CD4-positive, alpha-beta T cell treated with Interleukin-17A for 4 hours (primary cell): ENCODE data around the gene TDRD1.

Experiments used
- DNase-seq: peaks from one replicate; pipeline ENCODE4 v3.0.0-alpha.2; 2020; ENCODE audit warnings: mixed read lengths

The TDRD1 gene

DNA sequence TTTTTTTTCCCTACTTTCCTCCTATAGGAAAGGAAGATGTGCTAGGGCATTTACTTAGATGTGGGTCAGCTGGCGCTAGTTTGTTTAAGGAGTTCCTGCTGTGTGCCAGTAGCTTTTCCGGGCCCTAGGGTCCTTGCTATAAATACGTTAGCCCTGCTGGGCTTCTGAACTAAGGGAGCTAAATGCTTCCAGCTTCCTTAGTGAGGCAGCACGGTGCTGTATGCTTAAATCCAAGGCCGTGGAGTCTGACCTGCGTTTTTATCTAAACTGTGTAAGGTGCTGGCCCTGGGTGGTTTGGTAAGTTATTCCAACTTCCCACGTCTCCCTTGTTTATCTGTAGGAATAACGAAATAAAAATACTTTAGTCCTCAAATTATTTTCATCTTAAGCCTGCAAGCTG, 594 bp downstream of the TDRD1 start:
- DNase-seq, result no peak

DNA sequence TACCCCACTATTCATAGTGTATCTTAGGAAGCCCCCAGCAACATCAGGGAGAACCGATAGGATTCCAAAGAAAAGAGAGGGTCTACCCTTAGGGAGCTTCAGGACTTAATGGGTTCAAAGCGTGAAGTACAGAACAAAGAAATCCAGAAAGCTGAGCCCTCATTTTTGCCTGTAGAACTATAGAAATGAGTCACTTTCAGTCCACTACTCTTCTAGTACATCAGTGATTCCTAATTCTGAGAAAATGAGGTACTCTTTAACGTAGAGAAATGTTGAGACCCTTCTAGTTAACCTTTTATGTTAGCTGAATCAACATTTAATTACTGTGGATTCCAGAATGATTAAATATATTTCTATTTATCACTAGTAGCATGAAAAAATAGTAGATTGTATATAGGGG, 1.8 kb downstream of the TDRD1 start:
- DNase-seq, result no peak

DNA sequence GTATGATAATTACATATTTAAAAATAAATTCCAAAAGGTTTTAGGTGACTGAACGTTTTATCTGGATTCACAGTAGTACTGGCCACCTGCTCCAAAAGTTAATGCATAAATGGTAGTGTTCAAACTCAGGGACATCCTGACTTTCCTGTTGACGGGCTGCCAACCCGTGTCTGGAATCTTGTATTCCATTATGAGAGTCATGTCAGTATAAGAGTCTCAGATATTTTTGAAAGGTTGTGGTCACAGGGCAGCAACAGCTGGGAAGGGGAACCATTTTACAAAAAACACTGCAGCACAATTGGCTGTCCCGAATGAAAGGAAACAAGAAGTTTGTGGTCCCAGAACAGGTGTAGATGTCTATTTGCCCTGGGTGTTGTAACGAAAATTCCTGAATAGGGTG, 2.8 kb downstream of the TDRD1 start:
- no peak for DNase-seq

DNA sequence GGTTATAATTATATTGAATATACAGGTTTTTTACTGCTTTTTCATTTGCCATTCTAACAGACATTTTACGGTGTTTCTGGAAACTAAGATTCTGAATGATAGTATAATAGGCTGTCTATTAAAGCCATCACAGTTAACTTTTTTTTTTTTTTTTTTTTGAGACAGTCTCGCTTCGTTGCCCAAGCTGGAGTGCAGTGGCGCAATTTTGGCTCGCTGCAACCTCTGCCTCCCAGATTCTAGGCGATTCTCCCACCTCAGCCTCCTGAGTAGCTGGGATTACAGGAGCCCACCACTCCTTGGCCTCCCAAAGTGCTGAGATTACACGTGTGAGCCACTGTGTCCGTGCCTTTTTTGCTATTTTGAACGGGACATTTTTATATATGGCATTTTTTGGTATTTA, 4.4 kb downstream of the TDRD1 start:
- no peak for DNase-seq

DNA sequence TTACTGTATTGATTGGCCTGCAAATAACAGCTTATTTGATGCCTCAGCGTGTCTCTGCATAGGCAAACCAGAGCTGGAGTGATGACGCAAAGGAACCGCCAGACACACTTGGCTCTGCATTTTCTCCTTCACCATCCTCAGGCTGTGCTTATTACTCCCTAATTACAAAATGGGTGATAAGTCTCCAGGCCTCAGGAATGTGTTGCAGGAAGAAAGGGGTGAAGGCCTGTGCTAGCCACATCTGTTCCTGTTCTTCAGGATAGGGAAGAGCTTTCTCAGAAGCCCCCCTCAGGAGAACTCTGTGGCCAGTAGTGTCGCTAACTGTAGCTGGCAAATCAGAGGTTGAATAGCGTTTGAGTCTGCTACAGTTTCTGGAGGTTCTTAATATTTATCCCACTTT, 5.1 kb downstream of the TDRD1 start:
- no peak for DNase-seq

DNA sequence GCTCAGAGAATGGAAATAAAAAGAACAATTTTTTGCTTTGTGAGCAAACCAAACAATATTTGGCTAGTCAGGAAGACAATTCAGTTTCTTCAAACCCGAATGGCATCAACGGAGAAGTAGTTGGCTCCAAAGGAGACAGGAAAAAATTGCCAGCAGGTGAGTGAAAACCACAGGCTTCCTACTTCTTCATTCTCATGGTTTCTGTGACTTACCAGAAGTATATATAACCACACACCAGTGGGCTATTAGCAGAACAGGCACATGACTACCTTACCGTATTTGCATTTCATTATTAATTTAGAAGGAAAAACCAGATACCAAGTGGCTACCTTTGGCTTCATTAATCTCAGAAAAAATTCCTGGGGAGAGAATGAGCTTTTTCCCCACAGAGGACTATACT, 8.8 kb downstream of the TDRD1 start:
- DNase-seq, result no peak

DNA sequence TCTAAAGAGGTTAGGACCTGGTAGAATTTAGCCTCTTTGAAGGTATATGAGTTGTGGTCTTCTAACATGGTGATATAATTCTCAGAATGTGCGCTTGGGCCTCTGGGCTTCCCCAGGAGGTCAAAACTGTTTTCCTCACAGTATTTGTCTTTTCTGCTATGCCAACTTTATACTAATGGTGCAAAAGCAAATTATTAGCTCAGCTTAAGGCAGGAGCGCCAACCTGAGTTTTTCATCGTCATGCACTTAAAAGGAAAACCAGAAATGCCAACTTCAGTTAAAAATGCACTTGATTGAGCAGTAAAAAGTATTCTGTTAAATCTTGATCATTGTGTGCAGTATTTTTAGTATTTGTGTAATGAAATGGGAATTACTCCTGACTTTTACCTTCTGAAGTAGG, 9.7 kb downstream of the TDRD1 start:
- no peak for DNase-seq

DNA sequence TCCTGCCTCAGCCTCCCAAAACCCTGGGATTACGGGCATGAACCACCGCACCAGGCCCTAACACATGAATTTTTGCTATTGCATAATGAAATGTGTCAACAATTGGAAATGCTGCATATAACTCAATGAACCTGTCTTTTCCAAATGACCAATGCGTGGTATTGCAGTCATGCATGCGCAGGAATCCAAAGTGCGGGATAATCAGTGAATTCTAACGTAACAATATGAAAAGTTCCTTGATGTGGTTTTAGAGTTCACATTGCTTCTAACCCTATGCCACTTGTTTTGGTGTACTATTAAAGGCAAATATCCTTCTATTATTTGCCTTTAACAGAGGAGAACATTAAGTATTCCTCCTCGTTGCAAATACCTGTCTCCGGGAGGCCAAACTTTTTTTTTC, 10.5 kb downstream of the TDRD1 start:
- no peak for DNase-seq

DNA sequence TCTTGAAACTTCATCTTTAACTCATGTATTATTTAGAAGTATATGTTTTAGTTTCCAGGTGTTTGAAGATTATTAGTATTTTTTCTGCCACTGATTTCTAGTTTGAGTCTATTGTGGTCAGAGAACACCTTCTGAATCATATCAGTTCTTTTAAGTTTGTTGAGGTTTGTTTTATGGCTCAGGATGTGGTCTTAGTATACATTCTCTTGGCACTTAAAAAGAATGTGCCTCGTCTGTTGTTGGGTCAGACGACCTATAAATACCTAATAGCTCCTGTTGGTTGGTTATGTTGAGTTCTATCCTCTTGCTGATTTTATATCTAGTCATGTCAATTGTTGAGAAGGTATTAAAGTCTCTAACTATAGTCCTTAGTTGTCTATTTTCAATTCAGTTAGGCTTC, 15.9 kb downstream of the TDRD1 start:
- DNase-seq, result no peak

DNA sequence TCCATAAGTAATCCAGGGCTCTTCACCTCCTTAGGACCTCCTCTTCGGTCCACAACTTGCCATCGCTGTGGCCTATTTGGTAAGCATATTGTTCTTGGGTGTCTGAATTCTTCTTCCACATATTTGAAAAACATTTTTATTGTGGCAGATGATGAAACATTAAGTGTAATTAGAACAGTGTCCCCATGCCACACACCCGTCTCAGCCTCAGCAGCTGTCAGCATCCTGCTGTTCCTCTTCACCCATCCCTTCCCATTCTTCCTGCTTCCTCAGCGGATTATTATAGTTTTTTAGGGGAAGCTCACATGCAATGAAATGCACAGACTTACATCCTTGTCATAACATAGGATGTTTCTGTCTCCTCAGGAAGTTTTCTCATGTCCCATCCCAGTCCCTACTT, 20.1 kb downstream of the TDRD1 start:
- no peak for DNase-seq

DNA sequence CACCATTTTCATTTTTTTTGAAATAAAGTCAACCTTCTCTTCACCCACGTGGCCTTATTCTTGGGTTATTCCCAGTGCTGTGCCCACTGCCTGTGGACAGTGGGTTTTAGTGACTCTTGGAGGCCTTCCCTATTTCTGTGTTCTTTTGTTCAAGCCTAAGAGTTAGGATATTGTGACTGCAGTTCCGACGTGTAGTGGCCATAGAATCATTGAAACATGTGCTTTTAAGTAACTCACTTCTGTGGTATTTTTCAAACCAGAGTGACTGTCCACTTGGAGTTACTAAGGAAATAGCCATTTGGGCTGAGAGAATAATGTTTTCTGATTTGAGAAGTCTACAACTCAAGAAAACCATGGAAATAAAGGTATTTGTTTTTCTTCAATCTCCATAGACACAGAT, 23.7 kb downstream of the TDRD1 start:
- no peak for DNase-seq

DNA sequence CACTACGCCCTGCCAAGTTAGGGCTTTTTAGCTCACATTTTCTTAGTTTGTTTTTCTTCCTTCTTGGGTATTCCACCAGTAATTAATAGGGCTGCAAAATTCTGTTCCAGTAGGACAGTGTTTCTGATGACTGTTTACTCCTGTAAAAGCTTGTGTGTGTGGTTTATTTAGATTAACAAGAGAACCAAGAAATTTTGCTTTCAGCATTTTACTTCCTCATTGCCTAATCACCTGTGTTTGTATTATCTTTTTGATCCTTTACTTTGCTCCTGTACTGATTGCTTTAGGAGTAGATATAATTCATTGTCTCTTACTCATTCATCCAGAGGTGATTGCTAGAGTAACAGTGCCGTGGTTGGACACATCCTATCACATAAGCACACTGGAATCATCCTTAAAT, 27.7 kb downstream of the TDRD1 start:
- DNase-seq, result no peak

DNA sequence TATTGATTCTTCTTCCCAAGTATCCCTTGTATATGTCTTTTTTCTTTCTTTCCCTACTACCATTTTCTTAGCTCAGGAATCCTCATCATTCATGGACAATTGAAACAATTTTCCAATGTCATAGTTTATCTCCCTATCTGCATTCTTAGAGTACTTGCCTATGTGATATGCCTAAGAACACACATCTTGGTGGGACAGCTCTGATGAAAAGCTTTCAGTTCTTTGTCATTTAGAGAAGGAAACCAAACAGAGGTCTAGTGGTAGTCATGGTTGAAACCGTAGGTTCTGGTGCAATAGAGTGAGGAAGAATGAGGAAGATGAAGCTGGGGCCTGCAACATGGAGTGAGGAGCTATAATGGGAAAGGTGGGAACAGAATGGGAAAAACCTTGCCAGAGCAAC, 28.2 kb downstream of the TDRD1 start:
- no peak for DNase-seq

DNA sequence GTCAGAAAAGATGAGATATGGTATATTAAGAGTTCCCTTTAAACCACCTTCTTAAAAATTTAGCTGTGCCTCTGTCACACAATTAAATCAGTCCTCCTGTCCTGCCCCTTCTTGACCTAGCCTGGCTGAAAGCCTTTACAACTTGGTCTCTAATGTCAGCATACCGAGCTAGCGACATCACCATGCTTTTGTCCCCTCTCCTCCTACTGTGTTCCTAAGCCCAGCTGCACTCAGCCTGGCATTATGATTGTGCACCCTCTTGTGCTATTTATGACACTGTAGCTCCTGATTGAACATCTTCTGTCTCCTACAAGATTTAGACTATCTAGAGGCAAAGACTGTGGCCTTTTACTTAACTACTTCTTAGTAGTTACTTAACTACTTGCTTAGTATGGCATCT, 29.2 kb downstream of the TDRD1 start:
- DNase-seq, result no peak

DNA sequence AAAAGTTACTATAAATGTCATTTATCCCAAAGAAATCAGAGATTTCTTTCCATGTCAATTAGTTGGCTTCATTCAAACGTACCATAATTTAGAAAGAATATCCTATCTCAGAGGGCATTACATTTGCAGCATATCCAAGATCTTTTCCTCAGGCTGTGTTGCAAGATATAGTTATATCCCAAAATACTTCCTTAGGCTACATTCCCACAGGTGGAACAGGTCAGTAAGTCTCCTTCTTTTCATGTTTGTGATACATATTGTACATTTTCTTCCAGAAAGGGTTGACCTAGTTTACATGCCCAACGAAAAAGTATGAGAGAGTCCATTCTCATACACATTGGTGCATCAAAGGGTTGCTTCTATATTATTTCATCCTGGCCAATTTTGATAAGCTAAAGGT, 33.0 kb downstream of the TDRD1 start:
- DNase-seq, result no peak

DNA sequence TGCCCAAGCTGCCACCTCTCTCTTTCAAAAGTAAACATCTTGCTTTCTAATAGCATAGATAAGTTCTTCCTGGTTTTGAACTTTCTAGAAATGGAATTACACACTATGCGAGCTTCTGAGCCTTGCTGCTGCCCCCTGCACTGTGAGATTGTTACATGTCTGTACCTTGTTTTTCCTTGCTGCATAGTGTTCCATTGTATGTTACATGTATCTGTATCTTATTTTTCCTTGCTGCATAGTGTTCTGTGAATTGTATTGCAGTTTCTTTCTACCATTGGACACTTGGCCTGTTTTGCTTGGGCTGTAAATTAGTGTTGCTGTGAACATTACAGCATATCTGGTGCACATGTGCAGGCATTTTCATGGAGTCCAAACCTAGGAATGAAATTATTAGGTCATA, 35.9 kb downstream of the TDRD1 start:
- no peak for DNase-seq

DNA sequence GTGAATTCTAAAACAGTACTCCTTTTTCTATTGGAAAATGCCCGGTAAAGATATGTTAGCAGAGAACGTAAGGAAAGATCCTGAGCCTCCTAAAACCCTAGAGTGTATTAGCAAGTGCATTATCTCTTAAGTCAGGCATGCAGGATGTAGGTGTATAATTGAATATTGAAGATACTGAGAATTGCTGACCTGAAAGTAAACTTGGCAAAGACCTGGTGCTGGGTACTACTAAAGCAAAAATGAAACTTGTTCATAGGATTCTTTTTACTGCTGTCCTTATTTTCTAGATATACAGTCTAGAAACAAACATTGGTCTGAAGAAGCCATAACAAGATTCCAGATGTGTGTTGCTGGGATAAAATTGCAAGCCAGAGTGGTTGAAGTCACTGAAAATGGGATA, 41.1 kb downstream of the TDRD1 start:
- DNase-seq, result no peak

DNA sequence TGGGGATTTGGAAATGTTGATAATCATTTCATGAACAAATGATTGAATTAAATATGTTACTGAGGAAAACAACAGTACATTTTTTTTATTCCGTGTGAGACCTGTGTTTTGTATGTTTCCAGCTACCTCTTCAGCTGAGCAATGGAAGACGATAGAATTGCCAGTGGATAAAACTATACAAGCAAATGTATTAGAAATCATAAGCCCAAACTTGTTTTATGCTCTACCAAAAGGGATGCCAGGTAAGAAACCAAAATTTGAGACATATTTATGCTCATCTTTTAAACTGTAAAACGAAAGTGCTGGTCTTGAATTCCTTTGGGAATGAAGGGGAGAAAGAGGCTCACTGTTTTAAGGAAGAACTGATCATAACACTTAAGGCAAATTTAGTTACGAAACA, 42.1 kb downstream of the TDRD1 start:
- DNase-seq, result no peak

DNA sequence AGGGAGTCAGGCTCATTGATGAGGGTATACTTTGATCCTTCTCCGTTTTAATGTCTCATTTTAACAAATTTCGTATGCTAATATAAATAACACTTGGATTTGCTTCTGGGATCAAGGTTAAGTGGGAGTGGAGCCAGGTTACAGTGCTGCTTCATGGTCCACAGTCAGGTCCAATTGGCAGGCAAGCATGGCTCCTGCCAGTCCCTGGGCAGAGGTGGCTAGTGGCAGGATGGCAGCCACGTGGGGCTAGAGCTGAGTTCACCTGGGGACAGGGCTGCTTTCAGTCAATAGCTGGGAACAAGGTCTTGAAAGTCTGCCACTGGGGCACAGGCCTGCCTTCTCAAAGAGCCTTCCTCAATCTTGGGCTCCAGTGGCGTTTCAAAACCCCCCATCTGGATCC, 43.9 kb downstream of the TDRD1 start:
- DNase-seq, result no peak

DNA sequence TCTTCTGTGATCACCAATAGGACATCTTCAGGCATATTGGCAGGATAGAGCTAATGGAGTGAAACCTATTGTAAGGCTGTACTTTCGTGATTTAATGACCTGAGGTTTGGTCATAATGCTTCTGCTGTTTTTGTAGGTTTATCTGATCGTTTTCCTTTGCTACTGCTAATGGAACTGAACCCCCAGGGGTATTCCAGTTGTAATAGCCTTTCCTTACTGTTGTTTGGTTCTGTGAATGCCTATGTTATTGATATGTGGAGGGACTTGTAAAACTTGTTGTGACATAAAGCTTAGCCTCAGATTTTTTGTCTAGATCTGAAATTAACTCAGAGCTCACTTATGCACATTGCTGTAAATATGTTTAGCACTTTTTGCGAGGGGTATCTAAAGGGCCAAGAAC, 49.0 kb downstream of the TDRD1 start:
- no peak for DNase-seq

DNA sequence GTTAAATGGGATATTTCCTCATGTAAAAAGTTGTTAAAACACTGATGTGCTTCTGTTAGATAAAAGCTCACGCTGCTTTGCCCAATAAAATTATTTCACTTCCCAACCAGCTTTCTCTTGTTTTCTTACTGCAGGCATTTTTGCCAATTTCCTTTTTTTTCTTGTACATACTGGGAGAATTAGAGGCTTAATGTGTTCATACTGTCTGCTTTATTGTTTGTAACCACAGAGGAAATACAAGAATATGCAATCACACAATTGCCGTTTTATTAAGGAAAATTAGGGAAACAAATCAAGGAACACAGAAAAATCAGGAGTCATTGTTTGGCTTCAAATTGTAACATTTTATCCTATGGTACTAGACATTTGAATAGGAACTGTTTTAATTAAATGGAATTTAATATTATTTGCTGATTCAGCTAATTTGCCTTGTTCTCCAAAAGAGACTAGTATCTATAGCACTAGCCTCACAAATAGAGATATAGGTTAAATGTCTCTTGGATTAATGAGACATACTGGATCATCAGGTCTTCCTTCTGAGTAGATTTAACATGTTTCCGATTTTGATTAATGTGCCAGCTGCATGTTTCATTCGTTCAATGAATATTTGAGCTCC, 53.5 kb downstream of the TDRD1 start:
- no peak for DNase-seq

DNA sequence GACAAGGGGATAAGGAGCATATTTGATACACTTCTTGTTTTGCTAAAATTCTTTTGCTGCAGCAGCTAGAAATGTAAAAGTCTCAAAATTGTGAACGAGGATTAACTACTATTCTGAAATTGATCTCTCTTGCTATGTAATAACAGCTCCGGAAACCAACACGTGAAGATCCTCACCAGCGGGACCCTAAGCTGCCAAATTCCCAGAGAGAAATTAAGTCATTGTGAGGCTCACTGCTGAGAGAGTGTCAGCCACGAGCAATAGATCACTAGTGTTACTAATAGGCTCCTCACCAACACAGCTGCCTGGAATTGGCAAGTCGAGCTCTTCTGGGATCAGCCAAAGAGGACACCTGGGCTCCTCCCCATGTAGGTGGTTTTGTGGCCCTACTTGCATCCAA, 54.3 kb downstream of the TDRD1 start:
- no peak for DNase-seq

DNA sequence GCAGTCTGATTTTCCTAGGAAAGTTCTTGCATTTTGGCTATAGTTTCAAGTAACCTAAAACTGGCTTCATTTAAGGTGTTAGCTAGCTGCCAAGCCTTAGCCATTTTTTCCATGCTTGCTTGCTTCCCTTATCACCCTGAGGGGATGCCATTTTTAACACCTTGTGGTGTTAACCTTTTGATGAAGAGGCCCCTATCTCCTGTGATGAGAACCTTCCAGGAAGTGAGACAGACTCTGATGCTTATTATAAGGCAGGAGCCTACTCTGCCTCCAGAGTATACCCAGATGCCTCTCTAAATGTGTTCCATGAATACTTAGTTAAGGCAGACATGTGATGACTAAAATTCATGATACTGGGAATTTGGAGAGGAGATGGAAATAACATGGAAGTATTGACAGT, 55.0 kb downstream of the TDRD1 start:
- no peak for DNase-seq

DNA sequence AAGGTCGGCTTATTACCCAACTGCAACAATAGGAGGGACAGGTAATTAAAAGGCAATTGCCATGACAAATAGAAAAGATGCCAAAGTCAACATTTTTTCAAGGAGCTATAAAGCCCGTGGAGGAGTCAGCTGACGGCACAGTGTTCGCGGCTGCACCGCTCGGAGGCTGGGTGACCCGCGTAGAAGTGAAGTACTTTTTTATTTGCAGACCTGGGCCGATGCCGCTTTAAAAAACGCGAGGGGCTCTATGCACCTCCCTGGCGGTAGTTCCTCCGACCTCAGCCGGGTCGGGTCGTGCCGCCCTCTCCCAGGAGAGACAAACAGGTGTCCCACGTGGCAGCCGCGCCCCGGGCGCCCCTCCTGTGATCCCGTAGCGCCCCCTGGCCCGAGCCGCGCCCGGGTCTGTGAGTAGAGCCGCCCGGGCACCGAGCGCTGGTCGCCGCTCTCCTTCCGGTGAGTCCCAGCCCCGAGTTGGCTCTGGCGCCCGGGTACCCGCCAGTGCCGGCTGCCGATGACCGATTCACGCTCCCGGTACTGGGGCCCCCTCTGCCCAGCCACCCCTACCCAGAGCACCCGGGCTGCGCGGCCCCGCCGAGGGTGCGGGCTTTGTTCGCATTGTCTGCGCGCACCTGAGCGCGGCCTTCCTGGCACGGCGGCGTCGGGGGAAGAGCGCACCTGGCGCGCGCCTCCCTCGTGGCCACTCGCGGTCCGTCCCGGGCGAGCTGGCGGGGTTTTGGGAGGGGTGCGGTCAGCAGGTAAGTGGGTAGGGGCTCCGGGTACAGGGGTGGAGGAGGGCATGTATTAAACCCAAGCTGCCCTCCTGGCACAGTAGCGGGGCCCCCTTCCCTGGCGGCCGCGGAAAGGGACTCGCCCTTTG, 60.2 kb downstream of the TDRD1 start, which contains the start of gene VWA2:
TSS of gene VWA2 (plus strand) at position 138 of the 877 bp plus-strand sequence. CDS start 9,460 bp downstream, outside the sequence.
- peak; percentile 26 for DNase-seq

DNA sequence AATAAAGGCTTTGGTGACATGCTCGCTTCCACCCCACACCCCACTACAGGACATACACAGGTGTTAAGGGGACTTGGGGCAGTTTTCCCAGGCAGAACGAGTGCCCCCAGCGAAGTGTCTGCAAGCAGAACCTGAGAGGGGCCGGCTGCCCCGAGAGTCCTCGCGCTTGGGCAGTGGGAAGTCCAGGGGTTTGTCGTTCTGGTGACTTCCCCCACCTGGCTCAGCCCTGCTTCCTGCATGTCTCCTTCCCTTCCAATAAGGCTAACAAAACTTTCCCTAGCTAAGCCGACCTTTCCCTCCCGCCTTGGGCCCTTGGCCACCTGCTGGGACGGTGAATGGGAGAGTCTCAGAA, 60.8 kb downstream of the TDRD1 start:
- DNase-seq, result no peak
